ENCODE data around the gene BPIFB4.

The BPIFB4 gene

GRCh38 chr20:33076662-33077372 is 2.6 kb upstream of the BPIFB4 start:
- TF ChIP-seq CTCF (IDR thresholded peaks at IDR 0.05): no peak
- no peaks in the 10 kb centered on the region for H3K4me1 ChIP-seq (ENCODE audit: control insufficient read depth in 1 of 2, insufficient read depth in 1 of 2, low read depth in 1 of 2, low read length in 1 of 2)
- no peaks in the 10 kb centered on the region for H3K27me3 ChIP-seq
- no peak overlapping the region for H3K4me3 ChIP-seq (ENCODE audit: low read depth in 1 of 2, low read length in 1 of 2)
- H3K27ac ChIP-seq: no peak overlapping the region
- no peaks in the 10 kb centered on the region for H3K36me3 ChIP-seq
- H3K9me3 ChIP-seq: no peaks in the 10 kb centered on the region

- Histone ChIP-seq H3K4me1 (ENCODE audit: control insufficient read depth in 1 of 2, insufficient read depth in 1 of 2, low read depth in 1 of 2, low read length in 1 of 2) (no peaks in the 10 kb centered on the region), H3K27me3 (no peaks in the 10 kb centered on the region), H3K36me3 (no peaks in the 10 kb centered on the region), H3K9me3 (no peaks in the 10 kb centered on the region), H3K4me3 (ENCODE audit: low read depth in 1 of 2, low read length in 1 of 2) (no peak overlapping the region), H3K27ac (no peak overlapping the region)
- TF ChIP-seq CTCF (IDR thresholded peaks at IDR 0.05): no peak
These were observed 2.1 kb downstream of the BPIFB4 start for GRCh38 chr20:33081411-33082154.

DNA sequence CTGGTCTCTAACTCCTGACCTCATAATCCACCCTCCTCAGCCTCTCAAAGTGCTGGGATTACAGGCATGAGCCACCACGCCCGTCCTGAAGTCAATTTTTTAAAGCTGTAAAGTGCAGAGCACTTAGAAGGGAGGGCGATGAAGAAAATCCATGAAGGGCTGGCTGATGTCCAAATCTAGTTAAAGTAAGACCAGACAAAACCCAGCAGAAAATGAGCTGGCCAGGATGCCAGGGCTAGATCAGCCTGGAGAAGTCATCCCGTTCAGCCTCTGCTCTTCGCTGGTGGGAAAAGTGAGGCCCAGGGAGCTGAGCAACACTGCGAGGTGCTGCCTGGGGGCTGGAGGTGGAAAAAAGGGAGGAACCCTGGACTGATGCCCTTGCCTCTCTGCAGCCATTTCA is 3.1 kb downstream of the BPIFB4 start:
- no peaks in the 10 kb centered on the region for H3K4me1 ChIP-seq (ENCODE audit: control insufficient read depth in 1 of 2, insufficient read depth in 1 of 2, low read depth in 1 of 2, low read length in 1 of 2)
- H3K27ac ChIP-seq: no peak overlapping the region
- H3K9me3 ChIP-seq: no peaks in the 10 kb centered on the region

DNA sequence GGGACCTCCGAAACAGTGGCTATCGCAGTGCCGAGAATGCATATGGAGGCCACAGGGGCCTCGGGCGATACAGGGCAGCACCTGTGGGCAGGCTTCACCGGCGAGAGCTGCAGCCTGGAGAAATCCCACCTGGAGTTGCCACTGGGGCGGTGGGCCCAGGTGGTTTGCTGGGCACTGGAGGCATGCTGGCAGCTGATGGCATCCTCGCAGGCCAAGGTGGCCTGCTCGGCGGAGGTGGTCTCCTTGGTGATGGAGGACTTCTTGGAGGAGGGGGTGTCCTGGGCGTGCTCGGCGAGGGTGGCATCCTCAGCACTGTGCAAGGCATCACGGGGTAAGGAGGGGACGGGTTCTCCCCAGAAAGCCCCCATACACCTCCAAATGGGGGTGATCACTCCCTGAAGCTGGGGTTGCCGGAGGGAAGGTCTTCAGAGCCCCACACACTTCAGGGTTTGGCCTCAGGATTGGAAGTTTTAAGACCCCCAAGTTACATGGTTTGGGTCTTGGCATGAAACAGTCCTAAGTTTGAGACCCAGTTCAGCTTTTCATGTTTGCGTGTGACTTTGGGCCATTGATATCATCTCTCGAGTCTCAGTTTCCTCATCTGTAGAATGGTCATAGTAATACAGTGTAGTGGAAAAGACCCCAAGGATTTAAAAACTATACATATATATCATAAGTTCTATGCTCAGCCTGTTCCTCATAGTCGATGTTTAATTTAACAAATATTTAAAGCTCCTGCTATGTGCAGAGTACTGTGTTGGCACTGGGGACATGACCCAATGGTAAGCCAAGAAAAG is 4.3 kb downstream of the BPIFB4 start:
- TF ChIP-seq CTCF (IDR thresholded peaks at IDR 0.05): no peak

More for the DNA sequence above, 3.1 kb downstream of the BPIFB4 start:
- Histone ChIP-seq H3K27me3 (no peaks in the 10 kb centered on the region), H3K36me3 (no peaks in the 10 kb centered on the region), H3K4me3 (ENCODE audit: low read depth in 1 of 2, low read length in 1 of 2) (no peak overlapping the region)
- no peak for TF ChIP-seq CTCF (IDR thresholded peaks at IDR 0.05)

DNA sequence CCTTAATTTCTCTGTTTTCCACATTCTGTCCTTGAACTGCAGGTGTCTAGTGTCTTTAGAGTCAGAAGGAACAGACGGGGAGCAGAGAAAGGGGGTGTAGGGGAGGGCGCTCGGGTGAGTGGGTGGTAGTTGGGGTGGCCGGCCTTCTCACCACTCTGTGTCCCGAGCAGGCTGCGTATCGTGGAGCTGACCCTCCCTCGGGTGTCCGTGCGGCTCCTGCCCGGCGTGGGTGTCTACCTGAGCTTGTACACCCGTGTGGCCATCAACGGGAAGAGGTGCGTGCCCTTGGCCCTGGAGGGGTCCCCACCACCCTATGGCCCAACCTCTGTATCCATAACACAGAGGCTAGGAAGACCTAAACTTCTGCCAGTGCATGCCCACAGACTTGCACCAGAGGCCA is 5.3 kb downstream of the BPIFB4 start:
- H3K27me3 ChIP-seq: no peaks in the 10 kb centered on the region
- H3K36me3 ChIP-seq: no peaks in the 10 kb centered on the region
- H3K4me1 ChIP-seq (ENCODE audit: control insufficient read depth in 1 of 2, insufficient read depth in 1 of 2, low read depth in 1 of 2, low read length in 1 of 2): no peaks in the 10 kb centered on the region
- H3K4me3 ChIP-seq (ENCODE audit: low read depth in 1 of 2, low read length in 1 of 2): no peak overlapping the region
- no peak for TF ChIP-seq CTCF (IDR thresholded peaks at IDR 0.05)
- no peaks in the 10 kb centered on the region for H3K9me3 ChIP-seq
- H3K27ac ChIP-seq: no peak overlapping the region

More for the DNA sequence above, 4.3 kb downstream of the BPIFB4 start:
- Histone ChIP-seq H3K9me3 (no peaks in the 10 kb centered on the region), H3K4me1 (ENCODE audit: control insufficient read depth in 1 of 2, insufficient read depth in 1 of 2, low read depth in 1 of 2, low read length in 1 of 2) (no peaks in the 10 kb centered on the region), H3K27ac (no peak overlapping the region), H3K36me3 (no peaks in the 10 kb centered on the region), H3K4me3 (ENCODE audit: low read depth in 1 of 2, low read length in 1 of 2) (no peak overlapping the region), H3K27me3 (no peaks in the 10 kb centered on the region)
